Gastrocnemius medialis (tissue), 4 donors: ENCODE results near the gene NECTIN2. TPM values are rescaled to one million over a fixed set of nuclear protein-coding genes. Genes with fewer than 3 reads are reported as not detected.
A peak's percentile ranks its signal among the peaks of the same experiment; 100 is the strongest.

ENCODE experiments used
- ATAC-seq, 2 donors: fragments of 150-250 bp; one replicate each; pipeline ENCODE4 v1.9.1; 2016
- DNase-seq, 2 donors: peaks; one replicate each; pipeline ENCODE4 v3.0.0-alpha.2; 2019
- H3K27ac ChIP-seq, 4 donors: fragments of 200-600 bp; sonication (generic); 1 replicate in 1 of 4; 2 replicates in 3 of 4; pipeline ENCODE4 v1.5.1; 2016 to 2018; ENCODE audit warnings: mild to moderate bottlenecking in 2 of 4, moderate library complexity in 1 of 4
- H3K27me3 ChIP-seq, 3 donors: fragments of 200-600 bp; sonication (generic) in 2 of 3; 1 replicate in 1 of 3; 2 replicates in 2 of 3; pipeline versions ENCODE4 v1.5.1 to v1.6.0; 2016 to 2019; ENCODE audit warnings: mild to moderate bottlenecking in 1 of 3, moderate library complexity in 1 of 3
- H3K36me3 ChIP-seq, 2 donors: fragments of 200-600 bp; sonication (generic) in 1 of 2; one replicate each; pipeline ENCODE4 v1.5.1; 2017 to 2018
- H3K4me1 ChIP-seq, 2 donors: fragments of 200-600 bp; sonication (generic) in 1 of 2; one replicate each; pipeline ENCODE4 v1.5.1; 2016 to 2017; ENCODE audit warnings: mild to moderate bottlenecking in 2 of 2
- H3K4me3 ChIP-seq, 4 donors: fragments of 200-600 bp; sonication (generic) in 3 of 4; 1 replicate in 1 of 4; 2 replicates in 3 of 4; pipeline ENCODE4 v1.5.1; 2016 to 2019; ENCODE audit warnings: mild to moderate bottlenecking in 2 of 4
- H3K9me3 ChIP-seq, 3 donors: fragments of 200-600 bp; sonication (generic) in 2 of 3; 1 replicate in 1 of 3; 2 replicates in 2 of 3; pipeline ENCODE4 v1.5.1; 2016 to 2019
- CTCF ChIP-seq, 5 experiments: fragments of 450-650 bp in 3 of 5; fragments of 200-600 bp in 2 of 5; sonication (generic) in 2 of 5; IDR thresholded peaks in 4 of 5; conservative IDR thresholded peaks in 1 of 5; 1 replicate in 4 of 5; 2 replicates in 1 of 5; pipeline ENCODE4 v1.5.1; 2016 to 2019; ENCODE audit warnings: antibody characterized with exemption in 5 of 5, mild to moderate bottlenecking in 3 of 5, moderate library complexity in 3 of 5
- POLR2A ChIP-seq, 2 donors: fragments of 450-650 bp; IDR thresholded peaks; one replicate each; pipeline ENCODE4 v1.6.1; 2017; ENCODE audit warnings: antibody characterized with exemption in 2 of 2, mild to moderate bottlenecking in 2 of 2, moderate library complexity in 2 of 2
- in situ Hi-C, 4 donors: fragments of 200-750 bp; cut with MboI; loops; one replicate each; pipeline versions ENCODE4 v1.15.0 to v1.8.0; 2017; ENCODE audit warnings: low sequenced_read_pairs in 4 of 4
- intact Hi-C: fragments of 100-400 bp; cut with DNase I; formaldehyde crosslinking; loops from one replicate; pipeline ENCODE4 v1.15.1; 2023; ENCODE audit warnings: low total_unique reads
- total RNA-seq, 4 donors: library from RNA; depleted of rRNA; stranded (reverse); fragments of >200 nt; gene quantifications; one replicate each; pipeline versions ENCODE4 v1.1.0 to v1.2.3, GENCODE V29; 2016

The NECTIN2 gene
- total RNA-seq, 4 donors from 2014 or later: 10.3 to 20.8 (median 16.7) TPM

GRCh38 chr19:44848812-44849447 lies 2.8 kb downstream of the NECTIN2 start:
- Histone ChIP-seq H3K27ac (peak overlapping the region; percentile 82 to 93 (median 90)), H3K9me3 (no peaks in the 10 kb centered on the region), H3K27me3 (no peaks in the 10 kb centered on the region), H3K4me3 (peak overlapping the region; percentile 76 to 96 (median 90)), H3K36me3 (no peaks in the 10 kb centered on the region), H3K4me1 (peaks cover 12 to 23% of the 10 kb centered on the region in 2 donors)
- ATAC-seq: no peak
- no peak for TF ChIP-seq POLR2A (IDR thresholded peaks at IDR 0.05)
- no peak for TF ChIP-seq CTCF (IDR thresholded peaks at IDR 0.05 in 4 of 5, conservative IDR thresholded peaks at IDR 0.05 in 1 of 5)
- DNase-seq: no peak
- intact Hi-C loops: loop anchor here (5.0 kb wide), 3 partner anchors 108 to 153 kb away; partner anchors contain the start of genes CLPTM1 and RELB
- in situ Hi-C loops: no loop called here

- Histone ChIP-seq H3K9me3 (no peaks in the 10 kb centered on the region), H3K4me3 (no peak overlapping the region), H3K27me3 (no peaks in the 10 kb centered on the region), H3K4me1 (peaks cover 5 to 11% of the 10 kb centered on the region in 2 donors), H3K36me3 (no peaks in the 10 kb centered on the region), H3K27ac (peak overlapping the region in 2 of 4 donors; percentile 90)
- ATAC-seq (no peak), DNase-seq (no peak)
- in situ Hi-C loops: no loop called here
- TF ChIP-seq POLR2A (IDR thresholded peaks at IDR 0.05) (no peak), CTCF (IDR thresholded peaks at IDR 0.05 in 4 of 5, conservative IDR thresholded peaks at IDR 0.05 in 1 of 5) (no peak)
- intact Hi-C loops: no loop called here
These were observed 4.6 kb downstream of the NECTIN2 start for GRCh38 chr19:44850641-44851109.

GRCh38 chr19:44851427-44851826 lies 5.3 kb downstream of the NECTIN2 start:
- Histone ChIP-seq H3K27me3 (no peaks in the 10 kb centered on the region), H3K4me3 (no peak overlapping the region), H3K27ac (peak overlapping the region in 1 of 4 donors; percentile 90), H3K4me1 (peaks cover 5 to 11% of the 10 kb centered on the region in 2 donors), H3K9me3 (no peaks in the 10 kb centered on the region), H3K36me3 (no peaks in the 10 kb centered on the region)
- TF ChIP-seq CTCF (IDR thresholded peaks at IDR 0.05 in 4 of 5, conservative IDR thresholded peaks at IDR 0.05 in 1 of 5): no peak
- TF ChIP-seq POLR2A (IDR thresholded peaks at IDR 0.05): no peak
- in situ Hi-C loops (no loop called here), intact Hi-C loops (no loop called here)
- DNase-seq (no peak), ATAC-seq (no peak)

- in situ Hi-C loops: no loop called here
These were observed 9.5 kb downstream of the NECTIN2 start for GRCh38 chr19:44855606-44856005.

More at GRCh38 chr19:44855606-44856005, 9.5 kb downstream of the NECTIN2 start:
- H3K4me1 ChIP-seq: peaks cover 0 to 6% of the 10 kb centered on the region in 2 donors
- ATAC-seq (no peak), DNase-seq (no peak)
- intact Hi-C loops: no loop called here
- no peaks in the 10 kb centered on the region for H3K27me3 ChIP-seq
- no peaks in the 10 kb centered on the region for H3K9me3 ChIP-seq
- no peak for TF ChIP-seq CTCF (IDR thresholded peaks at IDR 0.05 in 4 of 5, conservative IDR thresholded peaks at IDR 0.05 in 1 of 5)
- TF ChIP-seq POLR2A (IDR thresholded peaks at IDR 0.05): no peak
- H3K36me3 ChIP-seq: no peaks in the 10 kb centered on the region
- H3K4me3 ChIP-seq: no peak overlapping the region
- peak overlapping the region in 1 of 4 donors; percentile 38 for H3K27ac ChIP-seq
